HG02678 (cell line): ENCODE data around the gene TRAK1.

ENCODE experiments used
- ATAC-seq: cut with Tn5 transposase; IDR thresholded peaks from one replicate; pipeline ENCODE4 v1.9.1; 2021; ENCODE audit warnings: mild to moderate bottlenecking, moderate library complexity; ENCODE audit not compliant: unreplicated experiment

Gene TRAK1

DNA sequence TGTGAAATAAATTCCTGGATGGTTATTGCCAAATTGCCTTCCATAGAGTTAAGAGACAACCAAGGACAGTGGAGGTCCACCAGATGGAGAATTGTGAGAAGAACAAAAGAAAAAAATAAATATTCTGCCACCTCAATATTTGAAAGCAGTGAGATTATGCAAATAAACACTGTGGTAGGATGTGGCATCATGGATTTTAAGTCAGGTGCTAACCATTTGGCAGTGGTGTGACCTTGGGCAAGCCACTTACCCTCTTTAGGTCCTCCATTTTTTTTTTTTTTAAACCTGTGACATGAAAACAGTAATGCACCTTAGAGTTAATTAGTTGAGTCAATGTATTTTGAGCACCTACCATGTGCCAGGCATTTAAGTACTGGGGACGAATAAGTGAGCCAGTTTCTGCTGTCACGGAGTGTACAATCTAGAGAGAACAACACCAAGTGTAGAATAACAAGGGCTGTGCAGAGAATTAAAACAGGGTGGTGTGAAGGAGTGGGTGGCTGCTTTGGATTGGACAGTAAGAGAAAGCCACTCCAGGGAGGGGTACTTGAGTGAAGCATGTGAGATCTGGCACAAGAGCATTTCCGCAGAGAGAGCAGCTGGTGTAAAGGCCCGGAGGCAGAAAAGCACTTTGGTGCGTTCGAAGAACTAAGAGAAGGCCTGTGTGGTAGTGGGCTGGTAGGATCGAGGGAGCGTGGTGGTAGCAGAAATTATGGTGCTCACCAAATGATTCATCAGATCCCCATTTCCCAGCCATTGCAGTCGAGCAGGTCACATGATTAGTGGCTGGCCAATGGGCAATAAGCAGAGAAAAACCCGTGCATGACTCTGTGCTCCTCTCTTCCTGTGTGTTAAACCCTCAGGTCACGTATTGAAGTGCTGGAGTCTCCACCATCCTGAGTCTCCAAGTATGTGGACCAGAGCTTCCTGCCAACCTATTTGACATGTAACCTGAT lies 135.6 kb downstream of the TRAK1 start:
- no peak for ATAC-seq

DNA sequence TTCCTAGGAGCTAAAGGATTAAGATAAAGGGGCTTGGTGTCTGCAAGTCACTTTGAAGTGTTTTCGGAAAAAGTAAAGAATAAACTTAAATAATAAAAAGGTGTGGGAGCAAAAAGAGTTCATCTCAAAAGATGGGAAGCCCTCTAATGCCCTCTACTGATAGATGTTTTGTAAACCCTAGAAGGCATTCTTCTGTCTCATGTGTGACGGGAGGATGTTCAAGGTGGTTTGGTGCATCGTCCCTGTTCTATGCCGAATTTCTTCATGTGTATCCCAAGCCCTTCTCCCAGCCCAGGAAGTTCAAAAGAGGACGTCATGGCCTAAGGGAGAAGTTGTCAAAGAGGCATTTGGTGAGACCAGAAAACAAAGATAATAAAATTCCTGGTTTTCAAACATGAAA lies 137.6 kb downstream of the TRAK1 start:
- no peak for ATAC-seq

DNA sequence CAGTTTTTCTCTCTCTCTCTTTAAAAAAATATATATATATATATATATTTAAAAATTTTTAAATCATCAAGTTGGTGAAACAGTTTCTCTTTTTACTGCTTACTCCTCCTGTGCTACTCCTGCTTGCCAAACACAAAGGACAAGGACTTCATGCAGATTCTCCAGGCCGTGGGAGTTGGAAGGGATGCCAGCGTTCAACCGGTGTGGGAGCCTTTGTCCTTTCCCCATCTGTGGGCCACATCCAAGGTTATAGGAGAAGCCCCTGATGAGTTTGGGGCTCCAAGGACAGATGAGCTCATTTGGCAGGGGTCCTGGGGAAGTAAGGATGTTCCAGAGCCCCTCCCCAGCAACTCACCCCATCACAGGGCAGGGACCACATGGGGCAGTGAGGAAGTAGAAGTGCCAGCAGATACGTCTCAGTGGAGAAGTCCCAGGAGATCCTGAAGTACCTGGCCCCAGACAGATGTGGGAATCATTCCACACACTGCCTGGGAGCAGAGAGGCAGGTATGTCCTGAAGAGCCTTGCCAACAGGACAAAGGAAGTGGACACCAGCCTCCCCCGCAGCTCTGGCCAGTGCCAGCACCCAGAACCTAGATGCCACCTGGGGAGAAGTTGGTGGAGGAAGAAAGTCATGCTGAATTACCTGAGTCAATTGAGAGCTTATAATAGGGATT lies 138.2 kb downstream of the TRAK1 start:
- ATAC-seq, result no peak

DNA sequence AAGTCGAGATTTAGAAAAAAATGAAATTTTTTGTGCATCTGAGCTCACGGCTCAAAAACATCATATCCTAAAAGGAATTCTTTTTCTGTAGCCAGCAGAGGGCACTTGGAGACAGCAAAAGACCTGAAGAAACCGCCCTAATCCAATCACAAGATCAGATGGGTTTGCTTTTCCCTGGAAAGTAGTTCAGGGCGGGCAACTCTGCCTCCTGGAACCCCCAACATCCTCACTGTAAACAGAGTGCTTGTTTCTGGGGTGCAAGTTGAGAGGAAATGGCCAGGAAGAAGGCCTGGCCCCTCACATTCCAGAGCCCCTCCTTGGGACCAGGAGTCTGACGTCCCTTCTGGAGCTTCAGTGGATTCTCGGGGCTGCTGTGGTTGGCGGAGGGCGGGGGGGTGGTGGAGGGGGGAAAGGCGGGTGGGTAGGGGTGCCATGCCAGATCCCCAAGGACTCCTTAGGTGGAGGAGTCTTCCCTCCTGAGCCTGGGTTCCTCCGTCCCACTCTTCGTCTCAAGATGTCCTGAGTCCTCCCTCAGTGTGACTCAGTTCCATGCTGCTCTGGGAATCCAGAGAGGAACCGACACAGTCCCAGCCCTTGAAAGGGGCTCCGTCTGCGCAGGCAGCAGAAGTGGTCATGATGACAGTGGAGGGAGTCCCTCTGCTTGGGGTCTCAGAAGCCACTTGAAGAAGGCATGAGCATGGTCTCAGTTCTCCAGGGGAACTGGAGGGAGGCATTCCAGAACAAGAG lies 139.0 kb downstream of the TRAK1 start:
- no peak for ATAC-seq

DNA sequence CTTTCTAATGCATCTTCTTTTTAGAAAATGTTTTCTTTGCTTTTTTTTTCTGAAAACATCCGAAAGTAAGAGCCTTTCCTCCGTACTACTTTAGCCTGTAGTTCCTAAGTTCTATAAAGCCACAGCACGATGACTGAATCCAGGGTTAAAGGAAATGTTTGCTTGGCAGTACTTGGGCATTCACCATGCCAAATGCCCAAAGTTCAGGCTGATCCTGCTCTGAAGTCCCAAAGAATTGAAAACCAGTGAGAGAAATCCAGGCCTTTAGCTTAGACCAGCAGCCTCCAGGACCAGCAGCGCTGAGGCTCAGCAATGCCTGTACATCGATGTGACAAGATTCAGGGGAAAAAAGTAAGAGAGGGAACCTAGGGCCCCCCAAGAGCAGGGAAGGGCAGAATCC lies 139.7 kb downstream of the TRAK1 start:
- no peak for ATAC-seq

DNA sequence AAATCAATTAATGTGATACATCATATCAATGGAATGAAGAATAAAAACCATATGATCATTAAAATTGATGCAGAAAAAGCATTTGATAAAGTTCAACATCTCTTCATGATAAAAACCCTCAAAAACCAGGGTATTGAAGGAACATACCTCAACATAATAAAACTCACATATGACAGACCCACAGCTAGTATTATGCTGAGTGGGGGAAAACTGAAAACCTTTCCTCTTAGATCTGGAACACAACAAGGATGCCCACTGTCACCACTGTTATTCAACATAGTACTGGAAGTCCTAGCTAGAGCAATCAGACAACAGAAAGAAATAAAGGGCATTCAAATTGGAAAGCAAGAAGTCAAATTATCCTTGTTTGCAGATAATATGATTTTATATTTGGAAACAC lies 144.4 kb downstream of the TRAK1 start:
- no peak for ATAC-seq

DNA sequence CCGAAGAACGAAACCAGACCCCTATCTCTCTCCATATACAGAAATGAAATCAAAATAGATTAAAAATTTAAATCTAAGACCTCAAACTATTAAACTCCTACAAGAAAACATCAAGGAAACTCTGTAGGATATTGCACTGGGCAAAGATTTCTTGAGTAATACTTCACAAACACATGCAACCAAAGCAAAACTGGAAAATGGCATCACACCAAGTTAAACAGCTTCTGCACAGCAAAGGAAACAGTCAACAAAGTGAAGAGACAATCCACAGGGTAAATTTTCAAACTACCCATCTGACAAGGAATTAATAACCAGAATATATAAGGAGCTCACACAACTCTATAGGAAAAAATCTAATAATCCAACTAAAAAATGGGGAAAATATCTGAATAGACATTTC lies 145.5 kb downstream of the TRAK1 start:
- ATAC-seq, result no peak

DNA sequence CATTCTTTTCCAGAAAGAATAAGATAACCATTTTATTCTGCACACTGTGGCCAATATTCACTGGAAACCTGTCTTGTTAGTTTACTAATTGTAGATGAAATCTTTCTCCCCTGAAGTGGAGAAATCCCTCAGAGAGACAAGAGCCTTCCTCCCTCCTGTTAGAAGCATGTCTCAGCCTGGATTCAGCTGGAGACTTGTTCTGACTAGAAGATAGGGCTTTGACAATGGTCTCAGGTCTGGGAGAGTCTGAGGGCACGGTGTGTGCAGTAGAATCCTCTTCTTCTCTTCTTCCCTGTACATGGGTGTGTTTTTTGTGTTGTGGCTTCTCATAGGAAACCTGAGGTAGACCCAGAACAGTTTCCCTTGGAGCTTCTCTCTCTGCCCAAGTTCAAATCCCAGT lies 154.9 kb downstream of the TRAK1 start:
- ATAC-seq, result no peak

DNA sequence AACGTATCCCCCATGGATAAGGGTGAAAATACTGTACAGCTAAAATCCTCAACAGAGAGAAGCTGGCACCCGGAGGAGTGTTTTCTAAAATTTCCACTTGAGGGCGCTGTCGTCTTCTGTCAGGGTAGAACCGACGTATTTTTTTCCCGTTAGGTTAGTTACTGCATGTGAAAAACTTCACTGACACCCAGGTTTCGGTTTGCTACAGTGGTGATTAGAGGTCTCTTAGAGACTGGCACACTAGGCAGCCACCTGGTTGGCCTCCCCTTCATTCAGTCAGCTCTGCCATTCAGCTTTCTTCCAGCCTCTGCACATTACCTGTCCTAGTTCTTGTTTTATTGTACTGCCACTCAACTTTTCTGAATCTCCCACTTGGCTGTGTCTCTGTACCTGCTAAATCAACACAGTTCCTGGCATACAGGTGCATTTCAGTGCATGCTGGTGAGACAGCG lies 156.4 kb downstream of the TRAK1 start:
- ATAC-seq, result peak; percentile 69

DNA sequence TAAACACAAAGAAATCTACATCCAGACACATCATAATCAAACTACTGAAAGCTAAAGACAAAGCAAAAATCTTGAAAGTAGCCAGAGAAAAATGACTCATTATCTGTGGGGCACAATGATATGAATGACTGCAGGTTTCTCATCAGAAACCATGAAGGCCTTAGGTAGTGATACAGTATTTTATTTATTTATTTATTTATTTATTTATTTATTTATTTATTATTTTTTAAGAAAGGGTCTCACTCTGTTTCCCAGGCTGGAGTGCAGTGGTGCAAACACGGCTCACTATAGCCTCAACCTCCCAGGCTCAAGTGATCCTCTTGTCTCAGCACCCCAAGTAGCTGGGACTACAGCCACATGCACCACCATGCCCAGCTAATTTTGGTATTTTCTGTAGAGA lies 159.6 kb downstream of the TRAK1 start:
- ATAC-seq, result no peak

DNA sequence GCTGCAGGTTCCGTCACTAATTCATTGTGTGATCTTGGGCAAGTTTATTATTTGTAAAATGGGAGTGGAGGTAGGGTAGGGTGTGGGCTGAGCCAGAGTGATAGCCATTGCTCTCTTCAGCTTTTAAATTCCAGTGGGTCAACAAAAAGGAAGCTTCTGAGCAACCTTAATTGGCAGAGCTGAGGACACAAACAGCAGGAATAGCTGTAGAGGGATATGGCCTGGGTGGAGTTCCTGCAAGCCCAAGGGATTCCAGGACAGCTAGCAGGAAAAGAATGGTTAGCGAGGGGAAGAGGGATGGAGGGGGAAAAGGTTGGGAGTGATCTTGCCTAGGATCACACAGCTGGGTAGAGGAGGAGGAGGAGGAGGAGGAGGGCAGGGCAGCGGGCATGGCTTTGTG lies 163.4 kb downstream of the TRAK1 start:
- ATAC-seq, result no peak

DNA sequence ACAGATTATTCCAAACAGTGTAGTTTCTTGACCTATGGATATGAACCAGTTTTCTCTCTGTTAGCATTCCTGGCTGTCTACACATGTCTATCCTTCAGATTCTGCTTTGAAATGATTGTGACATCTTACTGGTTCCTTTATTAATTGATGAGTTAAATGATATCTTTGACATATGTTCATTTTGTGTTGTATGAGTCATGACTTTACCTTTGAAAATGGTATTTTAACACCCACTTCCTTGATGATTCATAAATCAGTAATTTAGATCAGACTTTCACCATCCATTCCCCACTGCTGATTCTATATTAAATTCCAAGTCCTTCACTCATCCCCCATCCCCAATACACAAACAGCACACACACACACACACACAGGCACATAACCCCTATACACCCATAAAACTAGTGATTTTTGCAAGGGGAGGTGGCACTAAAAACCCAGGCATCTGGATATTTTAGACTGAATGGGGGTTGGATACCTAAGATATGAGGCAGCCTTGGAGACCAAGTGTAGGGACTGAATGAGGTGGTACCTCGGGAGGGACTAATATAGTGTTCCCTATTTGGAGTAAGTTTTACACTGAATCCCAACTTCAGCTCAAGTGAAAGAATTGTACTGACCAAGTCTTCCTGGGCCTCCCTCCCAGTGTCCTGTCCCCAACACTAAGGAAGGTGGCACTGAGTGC lies 165.1 kb downstream of the TRAK1 start:
- no peak for ATAC-seq

DNA sequence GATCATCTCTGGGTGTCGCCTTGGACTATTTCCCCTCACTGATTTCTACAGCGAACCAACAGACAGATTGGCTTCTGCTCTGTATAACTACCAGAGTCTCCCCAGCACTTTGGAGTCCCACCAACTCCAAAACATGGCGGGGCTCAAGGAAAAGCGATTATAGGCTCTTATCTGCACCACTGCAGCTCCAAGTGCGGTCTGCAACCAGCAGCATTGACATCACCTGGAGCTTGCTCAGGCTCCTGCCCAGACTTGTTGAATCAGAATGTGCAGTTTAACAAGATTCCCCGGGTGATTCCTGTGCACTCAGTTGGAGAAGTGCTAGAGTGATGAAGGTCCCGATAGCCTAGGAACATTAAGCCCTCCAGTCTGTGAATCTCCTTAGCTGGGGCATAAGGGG lies 165.8 kb downstream of the TRAK1 start:
- no peak for ATAC-seq

DNA sequence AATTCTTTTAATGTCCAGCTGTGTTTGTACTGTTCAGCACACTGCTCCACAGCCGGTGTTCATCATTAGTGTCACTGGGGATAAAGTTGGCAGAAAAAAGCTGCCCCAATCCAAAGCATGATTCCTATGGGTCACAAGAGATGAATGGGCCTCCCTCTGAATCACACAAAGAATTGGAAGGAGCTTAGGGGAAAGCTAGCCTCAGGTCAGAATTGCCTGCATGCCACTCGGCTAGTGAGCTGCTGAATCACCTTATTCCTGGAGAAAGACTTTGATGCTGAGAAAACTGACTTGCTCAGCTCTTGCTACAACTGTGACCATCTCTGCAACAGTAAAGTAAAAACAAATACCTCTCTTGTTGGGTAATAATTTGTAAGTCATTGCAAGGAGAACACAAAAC lies 171.4 kb downstream of the TRAK1 start:
- no peak for ATAC-seq

DNA sequence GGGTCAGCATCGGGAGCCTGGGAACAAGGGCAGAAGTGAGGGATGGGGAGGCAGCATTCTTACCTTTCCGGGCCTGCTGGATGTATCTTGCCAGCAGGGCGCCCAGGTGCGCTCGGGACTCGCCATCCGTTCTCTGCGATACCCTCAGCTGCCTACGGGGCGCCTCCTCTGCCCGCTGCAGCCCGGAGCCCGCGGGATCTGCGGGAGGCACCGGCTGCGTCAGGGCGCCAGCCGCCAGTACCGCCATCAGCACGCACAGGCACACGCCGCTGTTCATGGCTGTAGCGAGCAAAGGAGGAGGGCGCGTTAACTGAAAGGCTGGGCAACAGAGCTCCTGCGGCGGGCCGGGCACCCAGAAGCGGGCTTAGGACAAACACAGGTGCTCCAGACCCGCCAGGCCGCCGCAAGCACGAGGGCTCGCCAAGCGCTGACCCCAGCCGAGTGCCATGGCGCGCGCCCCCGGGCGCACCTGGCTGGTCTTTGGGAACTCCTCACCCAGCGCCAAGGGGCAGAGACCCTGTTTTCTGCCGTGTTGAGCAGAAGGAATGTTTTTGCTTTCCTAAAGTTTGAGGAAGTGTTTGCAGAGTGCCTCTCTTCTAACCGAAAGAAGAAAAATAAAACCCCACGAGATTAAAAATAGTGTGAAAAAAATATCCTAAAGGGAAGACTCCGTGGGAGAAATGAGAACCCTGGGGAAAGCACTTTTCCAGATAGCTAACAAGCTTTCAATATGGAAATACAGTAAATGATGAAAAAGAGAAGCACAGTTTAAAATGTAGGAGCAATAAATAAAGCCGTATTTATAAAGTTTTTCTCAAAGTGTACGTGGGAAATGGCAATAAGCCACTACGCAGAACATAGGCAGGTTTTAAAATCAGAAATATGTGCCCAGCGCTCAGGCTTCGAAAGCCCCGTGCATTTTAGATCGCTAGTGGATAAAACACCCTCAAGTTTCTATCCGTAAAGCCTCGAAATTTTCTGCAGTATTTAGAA lies 172.5 kb downstream of the TRAK1 start:
- ATAC-seq, result no peak

DNA sequence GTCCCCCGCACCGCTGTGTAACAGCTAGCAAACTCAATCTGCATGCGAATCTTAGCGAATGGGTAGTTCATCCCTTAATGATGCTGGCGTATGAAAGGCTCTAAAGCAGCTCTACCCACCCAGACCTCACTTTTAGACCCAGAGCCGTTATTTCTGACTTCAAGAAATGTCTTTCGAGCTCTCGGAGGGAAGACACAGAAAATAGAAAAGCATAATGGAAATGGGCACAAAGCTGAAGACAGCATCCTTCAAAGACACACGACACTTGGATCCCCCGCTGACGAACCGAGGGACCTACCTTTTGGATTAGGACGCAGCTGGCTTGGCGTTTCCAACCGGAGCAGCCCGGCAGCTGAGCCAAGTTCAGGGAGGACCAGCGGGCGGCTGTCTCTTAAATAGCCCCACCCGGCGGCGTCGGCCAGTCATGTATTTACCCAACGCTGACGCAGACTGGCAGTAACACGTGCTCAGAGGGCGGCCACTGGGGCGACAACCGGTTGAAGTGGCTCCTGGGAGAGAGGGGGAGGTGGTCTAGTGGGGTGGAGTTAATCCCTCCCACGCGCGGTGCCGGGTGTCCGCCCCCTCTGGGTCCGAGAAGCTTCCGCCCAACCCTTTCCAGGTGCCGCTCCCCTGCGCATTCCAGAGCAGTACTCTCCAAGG lies 173.4 kb downstream of the TRAK1 start:
- no peak for ATAC-seq

DNA sequence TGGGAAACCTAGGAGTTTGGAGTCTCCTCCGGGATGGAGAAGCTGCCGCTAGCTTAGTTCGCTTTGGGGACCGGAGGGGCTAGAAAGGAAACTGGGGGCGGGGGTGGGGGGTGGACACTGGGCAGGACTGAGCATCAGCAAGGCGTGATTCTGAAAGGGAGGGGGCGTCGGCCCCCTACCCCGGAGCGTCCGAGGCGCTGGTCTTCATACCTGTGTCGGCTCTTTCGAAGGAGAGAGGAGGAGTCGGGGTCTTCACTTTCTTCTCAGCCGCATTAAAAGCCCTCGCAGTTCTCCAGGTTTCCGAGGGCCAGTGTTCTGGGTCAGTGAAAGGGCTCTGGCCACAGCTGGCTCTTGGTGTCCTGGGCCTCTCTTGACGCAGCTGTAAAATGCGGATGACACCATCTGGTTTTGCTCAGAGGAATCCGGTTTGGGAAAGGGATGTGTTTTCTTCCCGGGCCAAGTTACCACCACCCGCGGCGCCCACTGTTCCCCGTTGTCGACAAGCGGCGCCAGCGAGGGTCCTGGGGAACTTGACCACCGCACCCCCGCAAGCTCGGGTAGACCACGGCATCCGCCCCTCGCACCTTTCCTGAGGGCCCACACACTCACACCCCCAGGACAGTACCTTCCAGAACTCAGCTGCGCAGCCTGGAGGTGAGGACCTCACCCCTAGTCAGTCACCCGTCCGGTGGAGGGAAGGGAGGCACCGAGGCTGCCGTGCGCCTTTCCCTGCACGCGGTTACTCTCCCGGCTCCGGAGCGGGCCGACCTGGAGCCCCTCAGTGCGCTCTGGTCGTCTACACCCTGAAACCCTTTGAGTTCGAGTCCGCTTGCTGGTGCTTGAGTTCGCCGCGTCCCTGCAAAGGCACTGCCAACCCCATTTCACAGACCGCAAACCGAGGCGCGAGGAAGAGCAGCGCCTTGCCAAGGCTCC lies 174.2 kb downstream of the TRAK1 start:
- no peak for ATAC-seq

DNA sequence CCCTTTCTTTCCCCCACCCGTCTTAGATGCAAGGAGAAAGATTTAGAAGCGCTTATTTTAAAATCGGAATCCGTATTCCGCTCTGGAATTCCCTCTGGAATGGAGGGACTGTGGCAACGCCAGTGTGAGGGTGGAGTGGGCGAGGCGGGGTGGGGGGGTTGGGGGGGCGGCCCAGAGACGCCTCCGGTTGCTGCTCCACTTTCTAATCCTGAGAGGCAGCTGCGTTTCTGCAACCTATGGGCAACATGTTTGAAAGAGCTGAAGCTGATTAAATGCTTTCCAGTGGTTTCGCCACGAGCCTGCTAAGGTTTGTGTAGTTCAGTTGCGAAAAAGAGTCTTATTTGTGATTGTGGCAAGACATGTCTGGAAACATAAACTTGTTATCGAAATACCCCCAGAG lies 174.9 kb downstream of the TRAK1 start, which contains the start of gene CCK:
TSS of gene CCK (minus strand) at position 101 of the 400 bp plus-strand sequence. CDS start 2,555 bp downstream, outside the sequence.
- ATAC-seq, result no peak
